Testis (tissue), 2 donors: ENCODE data around the gene MBD3L3.
"Not testable (repeated sequence)": the region's sequence is repeated elsewhere in the genome, so short reads cannot be mapped to it uniquely, and the experiment has no call there.

Experiments used
- CTCF ChIP-seq, 3 experiments: fragments of 450-650 bp in 2 of 3; fragments of 200-600 bp in 1 of 3; sonication (generic) in 1 of 3; IDR thresholded peaks; one replicate each; pipeline ENCODE4 v1.5.1; 2016 to 2019; ENCODE audit warnings: antibody characterized with exemption in 3 of 3, mild to moderate bottlenecking in 2 of 3, moderate library complexity in 1 of 3
- POLR2A ChIP-seq: fragments of 450-650 bp; IDR thresholded peaks from one replicate; pipeline ENCODE4 v1.6.1; 2017; ENCODE audit warnings: antibody characterized with exemption, mild to moderate bottlenecking, moderate library complexity

- TF ChIP-seq CTCF (IDR thresholded peaks at IDR 0.05); POLR2A: not testable (repeated sequence)
Measured at GRCh38 chr19:7054635-7055368, 3.7 kb downstream of the MBD3L3 start.
